Activated CD8-positive, alpha-beta memory T cell treated with anti-CD3 and anti-CD28 coated beads for 1 hour (primary cell): ENCODE measurements around the gene MEX3D.
"Not testable (repeated sequence)": the region's sequence is repeated elsewhere in the genome, so short reads cannot be mapped to it uniquely, and the experiment has no call there.

Experiments used
- DNase-seq, 2 donors: peaks; one replicate each; pipeline ENCODE4 v3.0.0-alpha.2; 2020; ENCODE audit warnings: low read depth in 1 of 2; ENCODE audit errors: extremely low read depth in 1 of 2

Gene MEX3D

GRCh38 chr19:1522061-1522460 lies 46.1 kb downstream of the MEX3D start:
- DNase-seq = no peak

GRCh38 chr19:1521636-1522035 lies 46.5 kb downstream of the MEX3D start:
- no peak for DNase-seq

- no peak for DNase-seq
Measured at GRCh38 chr19:1520203-1520780, 47.8 kb downstream of the MEX3D start.

DNA sequence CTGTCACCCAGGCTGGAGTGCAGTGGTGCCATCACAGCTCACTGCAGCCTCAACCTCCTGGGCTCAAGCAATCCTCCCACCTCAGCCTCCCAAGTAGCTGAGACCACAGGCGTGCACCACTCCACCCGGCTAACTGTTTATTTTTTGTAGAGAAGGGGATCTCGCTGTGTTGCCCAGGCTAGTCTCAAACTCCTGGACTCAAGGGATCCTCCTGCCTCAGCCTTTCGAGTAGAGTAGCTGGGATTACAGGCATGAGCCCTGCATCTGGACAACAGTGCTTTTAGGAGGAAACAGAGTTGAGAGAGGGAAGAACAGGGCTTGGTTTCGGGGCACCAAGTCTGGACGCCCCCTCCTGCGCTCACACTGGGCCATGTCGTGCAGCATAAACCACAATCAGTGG lies 48.3 kb downstream of the MEX3D start:
- DNase-seq = not testable (repeated sequence)

DNA sequence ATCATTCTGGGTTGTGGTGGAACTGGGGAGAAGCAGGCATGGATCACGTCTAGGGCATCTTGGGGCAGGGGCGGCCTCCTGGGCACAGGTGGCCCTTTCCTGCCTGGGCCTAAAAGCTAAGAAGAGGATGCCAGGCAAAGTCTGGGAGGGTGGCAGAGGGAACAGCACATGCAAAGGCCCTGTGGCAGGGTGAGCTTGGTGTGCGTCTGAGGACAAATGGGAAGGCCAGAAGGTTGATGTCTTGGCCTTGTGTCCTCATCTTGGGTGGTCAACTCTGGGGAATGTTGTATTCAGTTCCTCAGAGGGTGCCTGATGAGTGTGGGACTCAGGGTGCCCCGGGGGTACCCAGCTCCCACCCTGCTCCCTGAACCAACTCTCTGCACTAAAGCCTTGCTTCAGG lies 49.7 kb downstream of the MEX3D start:
- DNase-seq = no peak

GRCh38 chr19:1516395-1516753 lies 51.8 kb downstream of the MEX3D start:
- no peak for DNase-seq

GRCh38 chr19:1514986-1515721 lies 53.0 kb downstream of the MEX3D start:
- no peak for DNase-seq

- no peak for DNase-seq
Measured at GRCh38 chr19:1514295-1514661, 53.8 kb downstream of the MEX3D start.

DNA sequence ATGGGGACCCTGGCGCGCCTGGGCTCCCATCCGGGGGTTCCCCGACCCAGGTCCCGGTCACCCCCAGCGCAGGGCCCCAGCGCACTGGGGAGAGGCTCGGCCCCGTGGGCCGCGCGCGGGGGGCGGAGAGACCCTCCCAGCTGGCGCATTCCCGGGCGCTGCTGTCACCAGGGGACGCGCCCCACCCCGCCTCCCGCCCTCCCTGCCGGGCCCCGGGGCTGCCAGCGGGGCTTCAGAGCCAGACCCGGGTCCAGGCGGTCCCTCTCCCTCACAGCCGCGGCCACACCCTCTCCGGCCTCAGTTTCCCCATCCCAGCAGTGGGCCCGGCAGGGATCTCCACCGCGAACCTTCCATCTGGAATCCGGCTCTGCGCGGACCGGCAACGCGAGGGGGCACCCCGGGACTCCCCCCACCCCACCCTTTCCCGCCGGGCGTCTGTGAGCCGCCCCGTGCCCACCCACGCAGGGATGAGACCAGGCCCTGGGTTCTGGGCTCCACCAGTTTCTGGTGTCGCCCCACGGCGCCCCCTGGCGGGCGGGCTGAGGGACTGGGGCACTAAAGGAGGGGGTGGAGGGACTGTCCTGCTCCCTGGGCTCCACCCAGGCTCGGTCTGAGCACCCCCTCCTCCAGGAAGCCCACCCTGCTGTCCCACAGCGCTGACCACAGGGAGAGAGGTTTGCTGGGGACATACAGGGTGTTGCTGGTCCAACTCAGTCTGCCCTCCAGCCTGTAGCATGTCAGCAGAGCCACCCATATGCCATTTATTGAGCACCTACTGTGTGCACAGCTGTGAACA lies 54.4 kb downstream of the MEX3D start:
- DNase-seq = peak in 1 of 2 donors; percentile 62

- peak in 1 of 2 donors; percentile 47 for DNase-seq
Measured at GRCh38 chr19:1512671-1513498, 55.2 kb downstream of the MEX3D start, which contains the start of gene ADAMTSL5. TSS of gene ADAMTSL5 (minus strand) at chr19:1513019. CDS start at chr19:1510943, 2,076 bp downstream.

- no peak for DNase-seq
Measured at GRCh38 chr19:1511318-1512317, 56.5 kb downstream of the MEX3D start.

GRCh38 chr19:1510807-1511206 lies 57.3 kb downstream of the MEX3D start:
- DNase-seq = no peak

GRCh38 chr19:1510442-1510806 lies 57.7 kb downstream of the MEX3D start:
- DNase-seq = no peak

DNA sequence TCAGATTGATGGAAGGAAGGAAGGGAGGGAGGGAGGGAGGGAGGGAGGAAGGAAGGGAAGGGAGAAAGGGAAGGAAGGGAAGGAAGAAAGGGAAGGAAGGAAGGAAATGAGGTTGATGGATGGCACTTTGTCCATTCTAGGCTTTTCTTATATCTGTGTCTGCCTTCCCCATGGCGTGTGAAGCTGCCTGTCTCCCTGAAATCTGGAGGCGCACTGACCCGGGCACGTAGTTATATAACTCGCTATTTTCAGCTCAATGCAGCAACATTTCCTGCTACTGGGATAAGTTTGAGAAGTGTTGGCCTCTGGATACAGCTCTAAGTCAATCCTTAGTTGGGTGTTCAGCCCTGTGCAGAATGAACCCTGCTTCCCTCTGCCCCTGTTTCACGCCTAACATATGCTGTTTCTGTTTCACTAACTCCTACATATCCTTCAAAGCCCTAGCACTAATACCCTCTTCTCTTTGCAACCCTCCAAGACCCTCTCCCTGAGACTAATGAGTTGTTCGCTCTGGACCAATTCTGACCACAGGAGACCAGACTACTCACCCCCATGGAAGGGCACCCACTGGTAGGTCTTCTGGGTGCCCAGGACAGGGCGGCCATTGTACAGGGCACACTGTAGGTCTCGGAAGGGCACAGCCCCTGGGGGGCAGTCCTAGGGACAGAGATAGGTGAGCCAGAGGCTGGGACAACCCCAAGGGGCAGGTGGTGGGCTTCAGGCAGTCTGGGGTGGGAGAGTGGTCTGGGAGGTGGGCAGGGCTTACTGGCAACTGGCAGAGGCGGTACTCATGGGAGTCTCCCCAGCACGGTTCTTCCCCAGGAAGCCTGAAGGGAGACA lies 58.3 kb downstream of the MEX3D start:
- no peak for DNase-seq

- no peak for DNase-seq
Measured at GRCh38 chr19:1508507-1508856, 59.6 kb downstream of the MEX3D start.

- DNase-seq = peak; percentile 79 to 87
Measured at GRCh38 chr19:1507763-1508506, 60.2 kb downstream of the MEX3D start.

- no peak for DNase-seq
Measured at GRCh38 chr19:1507192-1507660, 60.9 kb downstream of the MEX3D start.
